Panc1 (cell line): ENCODE measurements around the gene UAP1. TPM values are rescaled to one million over a fixed set of nuclear protein-coding genes. Genes with fewer than 3 reads are reported as not detected.
A peak's percentile ranks its signal among the peaks of the same experiment; 100 is the strongest.

ENCODE experiments used
- ATAC-seq: fragments of 200-7000 bp; cut with Tn5 transposase; 2 replicates; pipeline ENCODE4 v1.9.1; 2020; ENCODE audit warnings: mild to moderate bottlenecking, moderate library complexity
- BruUV-seq: library from RNA; stranded (reverse); fragments of 400-500 nt; replicated peaks from 2 replicates; lab custom pipeline; 2021; lab: Mats Ljungman, UMichigan
- CTCF ChIA-PET: fragments of 300-600 bp; sonication (Branson Sonifier 250); formaldehyde crosslinking; loops from one replicate; lab custom pipeline; 2022; ENCODE audit warnings: antibody characterized with exemption; lab: Charles Lee
- POLR2A ChIA-PET: fragments of 300-600 bp; sonication (Branson Sonifier 250); formaldehyde crosslinking; loops from one replicate; lab custom pipeline; 2022; ENCODE audit warnings: antibody characterized with exemption; lab: Charles Lee
- DNase-seq: peaks from one replicate; pipeline ENCODE4 v3.0.0-alpha.2; 2010; ENCODE audit warnings: low read depth, low spot score
- H3K27ac ChIP-seq: 2 replicates; pipeline ENCODE4 v1.5.1; 2011; ENCODE audit warnings: mild to moderate bottlenecking, low read length, inconsistent platforms
- H3K27me3 ChIP-seq: fragments of 200-500 bp; sonication (Bioruptor generic); 2 replicates; pipeline ENCODE4 v1.6.0; 2014; ENCODE audit warnings: low read length, inconsistent platforms; ENCODE audit not compliant: control insufficient read depth, insufficient read depth
- H3K36me3 ChIP-seq: fragments of 200-500 bp; sonication (Bioruptor generic); 2 replicates; pipeline ENCODE4 v1.5.1; 2014; ENCODE audit warnings: inconsistent platforms, mild to moderate bottlenecking, low read length, moderate library complexity; ENCODE audit not compliant: control insufficient read depth, insufficient read depth
- H3K4me1 ChIP-seq: 2 replicates; pipeline ENCODE4 v1.5.1; 2011; ENCODE audit warnings: inconsistent platforms, mild to moderate bottlenecking, low read length, moderate library complexity; ENCODE audit not compliant: control insufficient read depth, insufficient read depth
- H3K4me3 ChIP-seq, 2 experiments: 2 replicates each; pipeline ENCODE4 v1.5.1; 2011 to 2012; ENCODE audit warnings: low read depth in 2 of 2, low read length in 2 of 2, mild to moderate bottlenecking in 2 of 2, inconsistent platforms in 1 of 2, moderate library complexity in 1 of 2
- H3K9me3 ChIP-seq: fragments of 200-500 bp; sonication (Bioruptor generic); 2 replicates; pipeline ENCODE4 v1.5.1; 2014; ENCODE audit warnings: low read depth, mild to moderate bottlenecking, inconsistent platforms, low read length, moderate library complexity; ENCODE audit not compliant: control insufficient read depth, insufficient read depth
- CTCF ChIP-seq: fragments of 450-650 bp; IDR thresholded peaks from 2 replicates; pipeline ENCODE4 v1.5.1; 2017; ENCODE audit warnings: mild to moderate bottlenecking
- POLR2AphosphoS5 ChIP-seq: IDR thresholded peaks from 2 replicates; pipeline ENCODE4 v1.6.1; 2012; ENCODE audit warnings: mild to moderate bottlenecking, low read depth, low read length, moderate library complexity
- REST ChIP-seq, 2 experiments: IDR thresholded peaks; 2 replicates each; pipeline ENCODE4 v1.6.1; 2011 to 2012; ENCODE audit warnings: low read depth in 2 of 2, control low read depth in 1 of 2, low read length in 1 of 2, mild to moderate bottlenecking in 1 of 2, moderate library complexity in 1 of 2; ENCODE audit not compliant: insufficient read depth in 1 of 2
- SIN3A ChIP-seq: IDR thresholded peaks from 2 replicates; pipeline ENCODE4 v1.6.1; 2012; ENCODE audit warnings: low read depth, mild to moderate bottlenecking, low read length, moderate library complexity, borderline replicate concordance; ENCODE audit not compliant: insufficient read depth
- TCF7L2 ChIP-seq: IDR thresholded peaks from 2 replicates; pipeline ENCODE4 v1.6.1; 2011; ENCODE audit warnings: mild to moderate bottlenecking, low read depth, low read length, inconsistent platforms
- in situ Hi-C: cut with HindIII; loops from 2 replicates; pipeline ENCODE4 v1.10.0; 2016; ENCODE audit warnings: low sequenced_read_pairs, low pct_unique_long_range_greater_than_20kb
- intact Hi-C: fragments of 100-400 bp; cut with micrococcal nuclease; formaldehyde crosslinking; loops from one replicate; pipeline ENCODE4 v1.10.0; 2022; ENCODE audit not compliant: unreplicated experiment
- total RNA-seq: library from RNA; stranded (reverse); gene quantifications from one replicate; pipeline ENCODE4 v1.2.1, GENCODE V29; 2021; ENCODE audit not compliant: unreplicated experiment

UAP1 gene
- total RNA-seq, 1 experiment from 2014 or later = 97.7 TPM

GRCh38 chr1:162573136-162573535 lies 11.6 kb downstream of the UAP1 start:
- DNase-seq (no peak), ATAC-seq (no peak)
- H3K27ac ChIP-seq = no peak overlapping the region
- POLR2A ChIA-PET = no interaction called here
- intact Hi-C loops = no loop called here
- H3K4me3 ChIP-seq = no peak overlapping the region
- H3K27me3 ChIP-seq = no peaks in the 10 kb centered on the region
- no peak for TF ChIP-seq CTCF
- TF ChIP-seq TCF7L2 = no peak
- no peak for TF ChIP-seq SIN3A
- CTCF ChIA-PET = no interaction called here
- peaks cover 18% of the 10 kb centered on the region; the same call in 1 of the 2 replicates for H3K36me3 ChIP-seq
- H3K9me3 ChIP-seq = no peaks in the 10 kb centered on the region
- in situ Hi-C loops = no loop called here
- peaks cover 10% of the 10 kb centered on the region for H3K4me1 ChIP-seq
- BruUV-seq = no TSS peak

- BruUV-seq = no TSS peak
- Histone ChIP-seq H3K27ac (no peak overlapping the region), H3K9me3 (no peaks in the 10 kb centered on the region), H3K4me3 (no peak overlapping the region), H3K27me3 (no peaks in the 10 kb centered on the region), H3K36me3 (peaks cover 33% of the 10 kb centered on the region; the same call in 1 of the 2 replicates), H3K4me1 (no peaks in the 10 kb centered on the region)
- intact Hi-C loops (no loop called here), in situ Hi-C loops (no loop called here)
- CTCF ChIA-PET = no interaction called here
- POLR2A ChIA-PET = no interaction called here
- TF ChIP-seq TCF7L2 = no peak
- no peak for TF ChIP-seq POLR2AphosphoS5
- DNase-seq = no peak
- no peak for ATAC-seq
Measured at GRCh38 chr1:162578071-162578700, 16.7 kb downstream of the UAP1 start.

GRCh38 chr1:162578936-162579335 lies 17.4 kb downstream of the UAP1 start:
- Histone ChIP-seq H3K4me1 (no peaks in the 10 kb centered on the region), H3K27me3 (no peaks in the 10 kb centered on the region), H3K4me3 (no peak overlapping the region), H3K9me3 (no peaks in the 10 kb centered on the region), H3K36me3 (peaks cover 33% of the 10 kb centered on the region; the same call in 1 of the 2 replicates), H3K27ac (no peak overlapping the region)
- ATAC-seq = no peak
- ChIA-PET CTCF (no interaction called here), POLR2A (no interaction called here)
- in situ Hi-C loops = no loop called here
- TSS peak; percentile 25 for BruUV-seq
- TF ChIP-seq TCF7L2 = no peak
- no peak for TF ChIP-seq REST (IDR thresholded peaks at IDR 0.05; ENCODE audit: insufficient read depth in 1 of 2, low read depth in 2 of 2, low read length in 1 of 2)
- no peak for TF ChIP-seq SIN3A
- no peak for TF ChIP-seq CTCF
- no peak for TF ChIP-seq POLR2AphosphoS5
- DNase-seq = no peak
- intact Hi-C loops = no loop called here
